KBM-7 (cell line): ENCODE measurements around the gene ZNF135.

Source experiments
- DNase-seq: peaks from one replicate; pipeline ENCODE4 v3.0.0-alpha.2; 2015
- in situ Hi-C: fragments of 300-500 bp; cut with MboI; formaldehyde crosslinking; loops from 2 replicates; pipeline ENCODE4 v1.14.3; 2020; ENCODE audit warnings: low sequenced_read_pairs, low pct_unique_long_range_greater_than_20kb, mixed read lengths

ZNF135 gene

GRCh38 chr19:58044886-58045285 lies 14.2 kb upstream of the ZNF135 start:
- DNase-seq, result no peak
- in situ Hi-C loops, result no loop called here

- in situ Hi-C loops, result no loop called here
- DNase-seq, result no peak
Measured at GRCh38 chr19:58045411-58046050, 13.6 kb upstream of the ZNF135 start.

GRCh38 chr19:58046856-58047255 lies 12.2 kb upstream of the ZNF135 start:
- in situ Hi-C loops, result no loop called here
- DNase-seq, result no peak

GRCh38 chr19:58047672-58048071 lies 11.4 kb upstream of the ZNF135 start:
- DNase-seq, result no peak
- in situ Hi-C loops, result no loop called here

- in situ Hi-C loops, result no loop called here
- no peak for DNase-seq
Measured at GRCh38 chr19:58052256-58052655, 6.8 kb upstream of the ZNF135 start.

GRCh38 chr19:58053480-58054156 lies 5.5 kb upstream of the ZNF135 start:
- DNase-seq, result no peak
- in situ Hi-C loops, result no loop called here

GRCh38 chr19:58054901-58055874 lies 3.9 kb upstream of the ZNF135 start:
- DNase-seq, result no peak
- in situ Hi-C loops, result no loop called here

GRCh38 chr19:58056261-58056660 lies 2.8 kb upstream of the ZNF135 start:
- DNase-seq, result no peak
- in situ Hi-C loops, result no loop called here

GRCh38 chr19:58056861-58057260 lies 2.2 kb upstream of the ZNF135 start:
- DNase-seq, result no peak
- in situ Hi-C loops, result no loop called here

- no peak for DNase-seq
- in situ Hi-C loops, result no loop called here
Measured at GRCh38 chr19:58058467-58058866, 615 bp upstream of the ZNF135 start.

GRCh38 chr19:58059671-58060078 lies 593 bp downstream of the ZNF135 start:
- no peak for DNase-seq
- in situ Hi-C loops, result no loop called here

- no peak for DNase-seq
- in situ Hi-C loops, result no loop called here
Measured at GRCh38 chr19:58060231-58060630, 1.1 kb downstream of the ZNF135 start.

GRCh38 chr19:58063712-58064111 lies 4.6 kb downstream of the ZNF135 start:
- in situ Hi-C loops, result no loop called here

GRCh38 chr19:58067240-58067912 lies 8.3 kb downstream of the ZNF135 start:
- in situ Hi-C loops, result no loop called here
- DNase-seq, result no peak

More at GRCh38 chr19:58063712-58064111, 4.6 kb downstream of the ZNF135 start:
- no peak for DNase-seq

GRCh38 chr19:58079792-58080191 lies 20.7 kb downstream of the ZNF135 start:
- in situ Hi-C loops, result no loop called here
- no peak for DNase-seq

GRCh38 chr19:58083021-58083420 lies 23.9 kb downstream of the ZNF135 start:
- in situ Hi-C loops, result no loop called here
- DNase-seq, result no peak

- in situ Hi-C loops, result no loop called here
- no peak for DNase-seq
Measured at GRCh38 chr19:58084596-58085347, 25.7 kb downstream of the ZNF135 start.

GRCh38 chr19:58085348-58085875 lies 26.3 kb downstream of the ZNF135 start:
- in situ Hi-C loops, result no loop called here
- DNase-seq, result no peak
